ENCODE measurements around the gene TMC6.

TMC6 gene

GRCh38 chr17:78063489-78063888, 65.1 kb downstream of the TMC6 start:
- H3K27me3 ChIP-seq = no peaks in the 10 kb centered on the region
- H3K36me3 ChIP-seq = peaks cover 34% of the 10 kb centered on the region
- TF ChIP-seq, protein P1, sequence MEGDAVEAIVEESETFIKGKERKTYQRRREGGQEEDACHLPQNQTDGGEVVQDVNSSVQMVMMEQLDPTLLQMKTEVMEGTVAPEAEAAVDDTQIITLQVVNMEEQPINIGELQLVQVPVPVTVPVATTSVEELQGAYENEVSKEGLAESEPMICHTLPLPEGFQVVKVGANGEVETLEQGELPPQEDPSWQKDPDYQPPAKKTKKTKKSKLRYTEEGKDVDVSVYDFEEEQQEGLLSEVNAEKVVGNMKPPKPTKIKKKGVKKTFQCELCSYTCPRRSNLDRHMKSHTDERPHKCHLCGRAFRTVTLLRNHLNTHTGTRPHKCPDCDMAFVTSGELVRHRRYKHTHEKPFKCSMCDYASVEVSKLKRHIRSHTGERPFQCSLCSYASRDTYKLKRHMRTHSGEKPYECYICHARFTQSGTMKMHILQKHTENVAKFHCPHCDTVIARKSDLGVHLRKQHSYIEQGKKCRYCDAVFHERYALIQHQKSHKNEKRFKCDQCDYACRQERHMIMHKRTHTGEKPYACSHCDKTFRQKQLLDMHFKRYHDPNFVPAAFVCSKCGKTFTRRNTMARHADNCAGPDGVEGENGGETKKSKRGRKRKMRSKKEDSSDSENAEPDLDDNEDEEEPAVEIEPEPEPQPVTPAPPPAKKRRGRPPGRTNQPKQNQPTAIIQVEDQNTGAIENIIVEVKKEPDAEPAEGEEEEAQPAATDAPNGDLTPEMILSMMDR (IDR thresholded peaks at IDR 0.05) = no peak
- H3K4me1 ChIP-seq (ENCODE audit: control insufficient read depth in 1 of 2, insufficient read depth in 1 of 2, low read depth in 1 of 2, low read length in 1 of 2) = no peaks in the 10 kb centered on the region
- no peak overlapping the region for H3K27ac ChIP-seq
- no peak overlapping the region for H3K4me3 ChIP-seq (ENCODE audit: low read depth in 1 of 2, low read length in 1 of 2)
- no peaks in the 10 kb centered on the region for H3K9me3 ChIP-seq

GRCh38 chr17:78062596-78062995, 66.0 kb downstream of the TMC6 start:
- H3K4me3 ChIP-seq (ENCODE audit: low read depth in 1 of 2, low read length in 1 of 2) = no peak overlapping the region
- no peak overlapping the region for H3K27ac ChIP-seq
- TF ChIP-seq, protein P1 (IDR thresholded peaks at IDR 0.05) = no peak
- no peaks in the 10 kb centered on the region for H3K4me1 ChIP-seq (ENCODE audit: control insufficient read depth in 1 of 2, insufficient read depth in 1 of 2, low read depth in 1 of 2, low read length in 1 of 2)
- no peaks in the 10 kb centered on the region for H3K27me3 ChIP-seq
- peaks cover 33% of the 10 kb centered on the region for H3K36me3 ChIP-seq
- no peaks in the 10 kb centered on the region for H3K9me3 ChIP-seq
